GM12878 (cell line): ENCODE results near the gene NKIRAS1. TPM values are rescaled to one million over a fixed set of nuclear protein-coding genes. Genes with fewer than 3 reads are reported as not detected.

Source experiments
- EGR1 ChIP-seq, 2 experiments: IDR thresholded peaks; 1 replicate in 1 of 2; 2 replicates in 1 of 2; pipeline ENCODE4 v1.6.1; 2011 to 2012; ENCODE audit warnings: low read depth in 2 of 2, low read length in 2 of 2, borderline replicate concordance in 1 of 2, mild to moderate bottlenecking in 1 of 2, moderate library complexity in 1 of 2
- JUND ChIP-seq: IDR thresholded peaks from 2 replicates; pipeline ENCODE4 v1.6.1; 2012; ENCODE audit warnings: low read depth, mild to moderate bottlenecking, low read length, improper control_type of control experiment, moderate library complexity
- LARP7 ChIP-seq: fragments of 450-650 bp; IDR thresholded peaks from 2 replicates; pipeline ENCODE4 v1.6.1; 2017; ENCODE audit warnings: mild to moderate bottlenecking
- SIN3A ChIP-seq: IDR thresholded peaks from 2 replicates; pipeline ENCODE4 v1.6.1; 2012; ENCODE audit warnings: low read depth, low read length, improper control_type of control experiment
- ZNF207 ChIP-seq: fragments of 450-650 bp; IDR thresholded peaks from 2 replicates; pipeline ENCODE4 v1.6.1; 2014; ENCODE audit warnings: antibody characterized with exemption, mild to moderate bottlenecking, borderline replicate concordance
- polyA plus RNA-seq, 11 experiments: library from polyadenylated mRNA; depleted of rRNA in 4 of 11; unstranded in 6 of 11; stranded (reverse) in 5 of 11; fragments of >200 nt; fragmentation: Nextera tagmentation in 4 of 11; fragmentation: Illumina TruSeq in 1 of 11; extraction: Ambion mirVana in 4 of 11; extraction: Trizol in 1 of 11; gene quantifications; 1 replicate in 1 of 11; 2 replicates in 10 of 11; pipeline versions ENCODE4 v1.2.1 to v1.2.3, GENCODE V29; 2011 to 2016; ENCODE audit warnings: inconsistent platforms in 2 of 11, missing spikeins in 2 of 11, low read depth in 1 of 11
- total RNA-seq, 4 experiments: library from RNA; depleted of rRNA in 3 of 4; stranded (reverse); fragments of >200 nt in 3 of 4; fragmentation: Illumina TruSeq in 1 of 4; extraction: Trizol in 1 of 4; gene quantifications; 2 replicates each; pipeline versions ENCODE4 v1.2.1 to v1.2.3, GENCODE V29; 2013 to 2021
- TF ChIP-seq, protein P1 (sequence below): IDR thresholded peaks from 2 replicates; pipeline ENCODE4 v1.6.1; 2012; ENCODE audit warnings: low read depth, low read length, improper control_type of control experiment
- TF ChIP-seq, protein P2 (sequence below): fragments of 150-350 bp; IDR thresholded peaks from 2 replicates; pipeline ENCODE4 v1.6.1; 2014; ENCODE audit warnings: mild to moderate bottlenecking, low read depth, low read length
- TF ChIP-seq, protein P3 (sequence below): fragments of 450-650 bp; IDR thresholded peaks from 2 replicates; pipeline ENCODE4 v1.6.1; 2016; ENCODE audit warnings: mild to moderate bottlenecking, moderate library complexity, borderline replicate concordance

The NKIRAS1 gene
- total and polyA plus RNA-seq, 10 of the 15 experiments (the other 5 are each of a cell fraction or from before 2014, with no cell fraction given) = 7.1 to 17.9 (median 10.9) TPM

DNA sequence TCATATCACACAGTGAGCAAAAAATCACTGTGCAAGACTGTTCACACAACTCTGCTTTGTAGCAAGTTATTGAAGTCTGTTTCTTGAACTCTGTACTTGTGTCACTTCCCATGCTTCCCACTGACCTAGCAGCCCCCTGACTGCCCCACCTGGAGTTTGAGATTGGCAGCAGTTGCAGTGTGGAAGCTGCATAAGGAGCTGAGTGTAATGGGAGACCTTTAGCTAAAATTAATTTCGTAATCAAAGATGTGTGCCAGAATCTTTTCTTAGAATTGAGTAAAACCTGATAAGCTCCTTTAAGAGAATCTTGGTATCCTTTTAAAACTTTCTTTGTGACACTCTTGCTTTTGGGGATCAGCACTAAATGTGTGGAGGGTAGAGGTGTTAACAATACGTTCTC lies 42.8 kb downstream of the NKIRAS1 start (continued):
- TF ChIP-seq SIN3A (no peak), LARP7 (no peak), EGR1 (IDR thresholded peaks at IDR 0.05; ENCODE audit: borderline replicate concordance in 1 of 2, low read depth in 2 of 2, low read length in 2 of 2) (no peak), JUND (no peak), ZNF207 (no peak)
- TF ChIP-seq, protein P1, sequence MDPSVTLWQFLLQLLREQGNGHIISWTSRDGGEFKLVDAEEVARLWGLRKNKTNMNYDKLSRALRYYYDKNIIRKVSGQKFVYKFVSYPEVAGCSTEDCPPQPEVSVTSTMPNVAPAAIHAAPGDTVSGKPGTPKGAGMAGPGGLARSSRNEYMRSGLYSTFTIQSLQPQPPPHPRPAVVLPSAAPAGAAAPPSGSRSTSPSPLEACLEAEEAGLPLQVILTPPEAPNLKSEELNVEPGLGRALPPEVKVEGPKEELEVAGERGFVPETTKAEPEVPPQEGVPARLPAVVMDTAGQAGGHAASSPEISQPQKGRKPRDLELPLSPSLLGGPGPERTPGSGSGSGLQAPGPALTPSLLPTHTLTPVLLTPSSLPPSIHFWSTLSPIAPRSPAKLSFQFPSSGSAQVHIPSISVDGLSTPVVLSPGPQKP = no peak
- TF ChIP-seq, protein P2, sequence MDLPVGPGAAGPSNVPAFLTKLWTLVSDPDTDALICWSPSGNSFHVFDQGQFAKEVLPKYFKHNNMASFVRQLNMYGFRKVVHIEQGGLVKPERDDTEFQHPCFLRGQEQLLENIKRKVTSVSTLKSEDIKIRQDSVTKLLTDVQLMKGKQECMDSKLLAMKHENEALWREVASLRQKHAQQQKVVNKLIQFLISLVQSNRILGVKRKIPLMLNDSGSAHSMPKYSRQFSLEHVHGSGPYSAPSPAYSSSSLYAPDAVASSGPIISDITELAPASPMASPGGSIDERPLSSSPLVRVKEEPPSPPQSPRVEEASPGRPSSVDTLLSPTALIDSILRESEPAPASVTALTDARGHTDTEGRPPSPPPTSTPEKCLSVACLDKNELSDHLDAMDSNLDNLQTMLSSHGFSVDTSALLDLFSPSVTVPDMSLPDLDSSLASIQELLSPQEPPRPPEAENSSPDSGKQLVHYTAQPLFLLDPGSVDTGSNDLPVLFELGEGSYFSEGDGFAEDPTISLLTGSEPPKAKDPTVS = no peak
- TF ChIP-seq, protein P3, sequence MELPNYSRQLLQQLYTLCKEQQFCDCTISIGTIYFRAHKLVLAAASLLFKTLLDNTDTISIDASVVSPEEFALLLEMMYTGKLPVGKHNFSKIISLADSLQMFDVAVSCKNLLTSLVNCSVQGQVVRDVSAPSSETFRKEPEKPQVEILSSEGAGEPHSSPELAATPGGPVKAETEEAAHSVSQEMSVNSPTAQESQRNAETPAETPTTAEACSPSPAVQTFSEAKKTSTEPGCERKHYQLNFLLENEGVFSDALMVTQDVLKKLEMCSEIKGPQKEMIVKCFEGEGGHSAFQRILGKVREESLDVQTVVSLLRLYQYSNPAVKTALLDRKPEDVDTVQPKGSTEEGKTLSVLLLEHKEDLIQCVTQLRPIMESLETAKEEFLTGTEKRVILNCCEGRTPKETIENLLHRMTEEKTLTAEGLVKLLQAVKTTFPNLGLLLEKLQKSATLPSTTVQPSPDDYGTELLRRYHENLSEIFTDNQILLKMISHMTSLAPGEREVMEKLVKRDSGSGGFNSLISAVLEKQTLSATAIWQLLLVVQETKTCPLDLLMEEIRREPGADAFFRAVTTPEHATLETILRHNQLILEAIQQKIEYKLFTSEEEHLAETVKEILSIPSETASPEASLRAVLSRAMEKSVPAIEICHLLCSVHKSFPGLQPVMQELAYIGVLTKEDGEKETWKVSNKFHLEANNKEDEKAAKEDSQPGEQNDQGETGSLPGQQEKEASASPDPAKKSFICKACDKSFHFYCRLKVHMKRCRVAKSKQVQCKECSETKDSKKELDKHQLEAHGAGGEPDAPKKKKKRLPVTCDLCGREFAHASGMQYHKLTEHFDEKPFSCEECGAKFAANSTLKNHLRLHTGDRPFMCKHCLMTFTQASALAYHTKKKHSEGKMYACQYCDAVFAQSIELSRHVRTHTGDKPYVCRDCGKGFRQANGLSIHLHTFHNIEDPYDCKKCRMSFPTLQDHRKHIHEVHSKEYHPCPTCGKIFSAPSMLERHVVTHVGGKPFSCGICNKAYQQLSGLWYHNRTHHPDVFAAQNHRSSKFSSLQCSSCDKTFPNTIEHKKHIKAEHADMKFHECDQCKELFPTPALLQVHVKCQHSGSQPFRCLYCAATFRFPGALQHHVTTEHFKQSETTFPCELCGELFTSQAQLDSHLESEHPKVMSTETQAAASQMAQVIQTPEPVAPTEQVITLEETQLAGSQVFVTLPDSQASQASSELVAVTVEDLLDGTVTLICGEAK = no peak
- TF ChIP-seq, all 136 proteins: peak for 0
